IMR-90 (cell line): ENCODE data around the gene VWA8. TPM values are rescaled to one million over a fixed set of nuclear protein-coding genes. Genes with fewer than 3 reads are reported as not detected.

ENCODE experiments used
- ATAC-seq: fragments of 200-7000 bp; cut with Tn5 transposase; 2 replicates; pipeline ENCODE4 v1.9.1; 2020; ENCODE audit warnings: low read depth, mild to moderate bottlenecking, moderate library complexity
- BruUV-seq: library from RNA; stranded (reverse); fragments of 400-500 nt; replicated peaks from 2 replicates; lab custom pipeline; 2021; lab: Mats Ljungman, UMichigan
- CTCF ChIA-PET: fragments of 300-600 bp; formaldehyde crosslinking; extraction: SDS; loops from one replicate; lab custom pipeline; 2021; ENCODE audit warnings: antibody characterized with exemption; lab: Yijun Ruan, JAX
- POLR2A ChIA-PET: fragments of 300-600 bp; sonication (Branson Sonifier 250); formaldehyde crosslinking; loops from one replicate; lab custom pipeline; 2022; ENCODE audit warnings: antibody characterized with exemption; ENCODE audit not compliant: unreplicated experiment; lab: Charles Lee
- DNase-seq: peaks from one replicate; pipeline ENCODE4 v3.0.0; 2013
- H2AFZ ChIP-seq: replicated peaks from 2 replicates; pipeline ENCODE3; 2013; ENCODE audit warnings: low read length, mild to moderate bottlenecking; ENCODE audit not compliant: poor library complexity
- H2AK5ac ChIP-seq: 2 replicates; pipeline ENCODE4 v1.6.1; 2013; ENCODE audit warnings: low read depth, low read length, inconsistent platforms
- H2AK9ac ChIP-seq: replicated peaks from 2 replicates; pipeline ENCODE3; 2013; ENCODE audit warnings: mild to moderate bottlenecking, low read depth, low read length, moderate library complexity; ENCODE audit not compliant: poor library complexity
- H2BK120ac ChIP-seq: 2 replicates; pipeline ENCODE4 v1.6.1; 2013; ENCODE audit warnings: low read depth, low read length, inconsistent platforms
- H2BK15ac ChIP-seq: 3 replicates; pipeline ENCODE4 v1.6.1; 2013; ENCODE audit warnings: low read depth, low read length, inconsistent platforms
- H2BK20ac ChIP-seq: 2 replicates; pipeline ENCODE4 v1.6.1; 2013; ENCODE audit warnings: low read depth, mild to moderate bottlenecking, inconsistent platforms, low read length, moderate library complexity
- H2BK5ac ChIP-seq: 2 replicates; pipeline ENCODE4 v1.6.1; 2013; ENCODE audit warnings: mild to moderate bottlenecking, low read depth, low read length, inconsistent platforms; ENCODE audit not compliant: poor library complexity, severe bottlenecking
- H3K14ac ChIP-seq: replicated peaks from 2 replicates; pipeline ENCODE4 v1.6.1; 2013; ENCODE audit warnings: low read depth, low read length, inconsistent platforms
- H3K18ac ChIP-seq: 2 replicates; pipeline ENCODE4 v1.6.1; 2013; ENCODE audit warnings: low read depth, low read length, control low read depth
- H3K23ac ChIP-seq: 2 replicates; pipeline ENCODE4 v1.6.1; 2013; ENCODE audit warnings: low read depth, low read length, inconsistent platforms
- H3K27ac ChIP-seq: 2 replicates; pipeline ENCODE4 v1.5.1; 2013; ENCODE audit warnings: mild to moderate bottlenecking, control low read depth, low read length; ENCODE audit not compliant: insufficient read depth
- H3K27me3 ChIP-seq: 2 replicates; pipeline ENCODE4 v1.6.1; 2013; ENCODE audit warnings: low read length; ENCODE audit not compliant: control insufficient read depth, insufficient read depth
- H3K36me3 ChIP-seq: 2 replicates; pipeline ENCODE4 v1.6.1; 2013; ENCODE audit warnings: low read length, mixed read lengths; ENCODE audit not compliant: control insufficient read depth, insufficient read depth
- H3K4ac ChIP-seq: 2 replicates; pipeline ENCODE4 v1.6.1; 2013; ENCODE audit warnings: low read depth, low read length, inconsistent platforms
- H3K4me1 ChIP-seq: 2 replicates; pipeline ENCODE4 v1.6.1; 2013; ENCODE audit warnings: low read length, mixed read lengths; ENCODE audit not compliant: control insufficient read depth, insufficient read depth
- H3K4me2 ChIP-seq: 2 replicates; pipeline ENCODE4 v1.6.1; 2013; ENCODE audit warnings: low read depth, mild to moderate bottlenecking, control low read depth, low read length, moderate library complexity
- H3K4me3 ChIP-seq: 2 replicates; pipeline ENCODE4 v1.5.1; 2013; ENCODE audit warnings: low read depth, mild to moderate bottlenecking, control low read depth, low read length, moderate library complexity; ENCODE audit not compliant: insufficient read depth
- H3K56ac ChIP-seq: 2 replicates; pipeline ENCODE4 v1.6.1; 2013; ENCODE audit warnings: low read length, inconsistent platforms; ENCODE audit not compliant: insufficient read depth; ENCODE audit errors: extremely low read depth
- H3K79me1 ChIP-seq, 2 experiments: 2 replicates each; pipeline ENCODE4 v1.6.1; 2013; ENCODE audit warnings: low read length in 2 of 2, inconsistent platforms in 1 of 2, low read depth in 1 of 2
- H3K9ac ChIP-seq: 2 replicates; pipeline ENCODE4 v1.6.1; 2013; ENCODE audit warnings: low read depth, low read length, control low read depth
- H3K9me1 ChIP-seq: 2 replicates; pipeline ENCODE4 v1.6.1; 2013; ENCODE audit warnings: low read length, inconsistent platforms; ENCODE audit not compliant: insufficient read depth
- H3K9me3 ChIP-seq: 2 replicates; pipeline ENCODE4 v1.6.1; 2013; ENCODE audit warnings: low read length; ENCODE audit not compliant: control insufficient read depth, insufficient read depth
- H4K20me1 ChIP-seq: 2 replicates; pipeline ENCODE4 v1.6.1; 2013; ENCODE audit warnings: low read length, inconsistent platforms; ENCODE audit not compliant: insufficient read depth
- H4K5ac ChIP-seq: 2 replicates; pipeline ENCODE4 v1.6.1; 2013; ENCODE audit warnings: mild to moderate bottlenecking, low read depth, low read length, control low read depth
- H4K8ac ChIP-seq, 2 experiments: 2 replicates each; pipeline ENCODE4 v1.6.1; 2013; ENCODE audit warnings: low read depth in 2 of 2, low read length in 2 of 2, control low read depth in 1 of 2, inconsistent platforms in 1 of 2
- H4K91ac ChIP-seq: 2 replicates; pipeline ENCODE4 v1.6.1; 2013; ENCODE audit warnings: low read depth, low read length, inconsistent platforms; ENCODE audit not compliant: insufficient read depth
- BHLHE40 ChIP-seq: fragments of 150-350 bp; IDR thresholded peaks from 2 replicates; pipeline ENCODE4 v1.6.1; 2016; ENCODE audit warnings: mild to moderate bottlenecking, low read depth, low read length
- CEBPB ChIP-seq: IDR thresholded peaks from 2 replicates; pipeline ENCODE4 v1.6.1; 2012; ENCODE audit warnings: low read depth, low read length, improper control_type of control experiment
- CHD1 ChIP-seq: IDR thresholded peaks from 2 replicates; pipeline ENCODE4 v1.6.1; 2012; ENCODE audit warnings: low read depth, low read length, improper control_type of control experiment
- CTCF ChIP-seq: conservative IDR thresholded peaks from 2 replicates; pipeline ENCODE4 v1.5.1; 2012; ENCODE audit warnings: mild to moderate bottlenecking, low read depth, low read length, improper control_type of control experiment
- FOS ChIP-seq: fragments of 150-350 bp; IDR thresholded peaks from 2 replicates; pipeline ENCODE4 v1.6.1; 2016; ENCODE audit warnings: low read depth, low read length
- MAFK ChIP-seq: IDR thresholded peaks from 2 replicates; pipeline ENCODE4 v1.6.1; 2012; ENCODE audit warnings: low read depth, low read length, improper control_type of control experiment
- MAZ ChIP-seq: IDR thresholded peaks from 2 replicates; pipeline ENCODE4 v1.6.1; 2012; ENCODE audit warnings: low read depth, mild to moderate bottlenecking, low read length, improper control_type of control experiment, moderate library complexity, borderline replicate concordance
- MXI1 ChIP-seq: IDR thresholded peaks from 2 replicates; pipeline ENCODE4 v1.6.1; 2012; ENCODE audit warnings: low read depth, mild to moderate bottlenecking, low read length, moderate library complexity, borderline replicate concordance
- NFE2L2 ChIP-seq: fragments of 150-350 bp; IDR thresholded peaks from 2 replicates; pipeline ENCODE4 v1.6.1; 2016; ENCODE audit warnings: low read depth, mild to moderate bottlenecking, low read length
- POLR2A ChIP-seq: IDR thresholded peaks from 2 replicates; pipeline ENCODE4 v1.6.1; 2012; ENCODE audit warnings: mild to moderate bottlenecking, low read depth, low read length
- RAD21 ChIP-seq: IDR thresholded peaks from 2 replicates; pipeline ENCODE4 v1.6.1; 2012; ENCODE audit warnings: low read length, improper control_type of control experiment
- RCOR1 ChIP-seq: IDR thresholded peaks from 2 replicates; pipeline ENCODE4 v1.6.1; 2012; ENCODE audit warnings: mild to moderate bottlenecking, low read length, improper control_type of control experiment; ENCODE audit not compliant: insufficient replicate concordance
- RFX5 ChIP-seq: IDR thresholded peaks from 2 replicates; pipeline ENCODE4 v1.8.0; 2012; ENCODE audit warnings: low read depth, mild to moderate bottlenecking, low read length, moderate library complexity
- SMC3 ChIP-seq: fragments of 150-350 bp; IDR thresholded peaks from 2 replicates; pipeline ENCODE4 v1.6.1; 2016; ENCODE audit warnings: low read depth, mild to moderate bottlenecking, antibody characterized with exemption, low read length, moderate library complexity
- WGBS, 2 experiments: methylation state at CpG; one replicate each; pipeline versions ENCODE4 v1.1.5 to v1.1.7; 2013; ENCODE audit warnings: missing lambda C conversion rate in 2 of 2; ENCODE audit not compliant: insufficient read length in 1 of 2; ENCODE audit errors: extremely low coverage in 2 of 2; 5-methylcytosine and 5-hydroxymethylcytosine counted together
- dilution Hi-C: fragments of 300-500 bp; cut with HindIII; formaldehyde crosslinking; loops from one replicate; pipeline ENCODE4 v1.14.3; 2018; ENCODE audit warnings: low sequenced_read_pairs; ENCODE audit not compliant: unreplicated experiment
- in situ Hi-C: fragments of 300-500 bp; cut with MboI; formaldehyde crosslinking; loops from 3 replicates; pipeline ENCODE4 v1.14.3; 2019; ENCODE audit warnings: low sequenced_read_pairs, inconsistent platforms, mixed read lengths
- intact Hi-C: fragments of 100-400 bp; cut with micrococcal nuclease; formaldehyde crosslinking; loops from 2 replicates; pipeline ENCODE4 v1.10.0; 2022
- polyA plus RNA-seq, 3 experiments: library from polyadenylated mRNA; depleted of rRNA; stranded (reverse); fragments of >200 nt; gene quantifications; 2 replicates each; pipeline ENCODE4 v1.2.3, GENCODE V29; 2012; ENCODE audit warnings: low replicate concordance in 1 of 3
- total RNA-seq: library from RNA; depleted of rRNA; stranded (reverse); fragments of >200 nt; gene quantifications from 2 replicates; pipeline ENCODE4 v1.2.3, GENCODE V29; 2012
- TF ChIP-seq, protein P1 (sequence below): fragments of 150-350 bp; IDR thresholded peaks from 2 replicates; pipeline ENCODE4 v1.6.1; 2017; ENCODE audit warnings: mild to moderate bottlenecking, antibody characterized with exemption, low read length, low read depth
- TF ChIP-seq, protein P2 (sequence below): fragments of 150-350 bp; IDR thresholded peaks from 2 replicates; pipeline ENCODE4 v1.6.1; 2016; ENCODE audit warnings: low read depth, mild to moderate bottlenecking, low read length, moderate library complexity, borderline replicate concordance

Gene VWA8
- total and polyA plus RNA-seq, 2 of the 4 experiments (the other 2 are of a cell fraction) = 5.9 to 18.3 TPM

GRCh38 chr13:41969072-41969471 lies 8.2 kb upstream of the VWA8 start:
- Histone ChIP-seq H2BK120ac (no peak overlapping the region), H3K36me3 (no peaks in the 10 kb centered on the region), H3K79me1 (no peaks in the 10 kb centered on the region), H3K4me2 (no peak overlapping the region), H2BK5ac (no peak overlapping the region), H4K91ac (no peak overlapping the region), H2AFZ (no peak overlapping the region), H3K27me3 (no peaks in the 10 kb centered on the region), H4K20me1 (no peaks in the 10 kb centered on the region), H2BK20ac (no peak overlapping the region), H3K14ac (no peak overlapping the region), H3K9me1 (no peaks in the 10 kb centered on the region), H3K23ac (no peak overlapping the region), H3K56ac (no peak overlapping the region), H3K9me3 (no peaks in the 10 kb centered on the region), H3K4me1 (0 out of 2 replicates have a peak, but pooled peaks cover 3% of the 10 kb centered on the region), H4K8ac (no peak overlapping the region), H3K4me3 (no peak overlapping the region), H2AK9ac (no peak overlapping the region), H3K9ac (no peak overlapping the region), H2AK5ac (no peak overlapping the region), H3K4ac (no peak overlapping the region), H4K5ac (no peak overlapping the region), H2BK15ac (no peak overlapping the region), H3K18ac (no peak overlapping the region), H3K27ac (no peak overlapping the region)
- CTCF ChIA-PET = no interaction called here
- TF ChIP-seq RCOR1 (no peak), CHD1 (no peak), FOS (no peak), RFX5 (no peak), MAFK (no peak), RAD21 (no peak), CEBPB (no peak), BHLHE40 (no peak), NFE2L2 (no peak), MXI1 (no peak), SMC3 (no peak), MAZ (no peak), CTCF (no peak), POLR2A (no peak)
- TF ChIP-seq, protein P1, sequence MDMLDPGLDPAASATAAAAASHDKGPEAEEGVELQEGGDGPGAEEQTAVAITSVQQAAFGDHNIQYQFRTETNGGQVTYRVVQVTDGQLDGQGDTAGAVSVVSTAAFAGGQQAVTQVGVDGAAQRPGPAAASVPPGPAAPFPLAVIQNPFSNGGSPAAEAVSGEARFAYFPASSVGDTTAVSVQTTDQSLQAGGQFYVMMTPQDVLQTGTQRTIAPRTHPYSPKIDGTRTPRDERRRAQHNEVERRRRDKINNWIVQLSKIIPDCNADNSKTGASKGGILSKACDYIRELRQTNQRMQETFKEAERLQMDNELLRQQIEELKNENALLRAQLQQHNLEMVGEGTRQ = no peak
- TF ChIP-seq, protein P2, sequence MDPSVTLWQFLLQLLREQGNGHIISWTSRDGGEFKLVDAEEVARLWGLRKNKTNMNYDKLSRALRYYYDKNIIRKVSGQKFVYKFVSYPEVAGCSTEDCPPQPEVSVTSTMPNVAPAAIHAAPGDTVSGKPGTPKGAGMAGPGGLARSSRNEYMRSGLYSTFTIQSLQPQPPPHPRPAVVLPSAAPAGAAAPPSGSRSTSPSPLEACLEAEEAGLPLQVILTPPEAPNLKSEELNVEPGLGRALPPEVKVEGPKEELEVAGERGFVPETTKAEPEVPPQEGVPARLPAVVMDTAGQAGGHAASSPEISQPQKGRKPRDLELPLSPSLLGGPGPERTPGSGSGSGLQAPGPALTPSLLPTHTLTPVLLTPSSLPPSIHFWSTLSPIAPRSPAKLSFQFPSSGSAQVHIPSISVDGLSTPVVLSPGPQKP = no peak
- in situ Hi-C loops (loop anchor here (10.0 kb wide), 1 partner anchor 66 kb away; no protein-coding TSS in a partner anchor), dilution Hi-C loops (no loop called here), intact Hi-C loops (no loop called here)
- POLR2A ChIA-PET = no interaction called here
- no TSS peak for BruUV-seq
- WGBS, 2 experiments = no CpG with 5 or more reads among the region's 4 CpGs
- no peak for DNase-seq
- no peak for ATAC-seq
